Loucy (cell line): Measurements from ENCODE around the gene LHFPL6.

Source experiments
- CTCF ChIP-seq: fragments of 200-600 bp; sonication (generic); conservative IDR thresholded peaks from 2 replicates; pipeline ENCODE4 v1.5.1; 2014; ENCODE audit warnings: mild to moderate bottlenecking, antibody characterized with exemption, low read length
- EZH2phosphoT487 ChIP-seq: fragments of 200-600 bp; IDR thresholded peaks from 2 replicates; pipeline ENCODE4 v1.6.1; 2018; ENCODE audit warnings: antibody characterized with exemption, mild to moderate bottlenecking, moderate library complexity, borderline replicate concordance

GRCh38 chr13:39552246-39552645 is 50.7 kb downstream of the LHFPL6 start:
- no peak for TF ChIP-seq EZH2phosphoT487
- TF ChIP-seq CTCF: no peak
